Thyroid gland (tissue), 4 donors: ENCODE results near the gene SCAP.

ENCODE experiments used
- POLR2A ChIP-seq, 2 donors: fragments of 450-650 bp; IDR thresholded peaks; one replicate each; pipeline ENCODE4 v1.6.1; 2017; ENCODE audit warnings: antibody characterized with exemption in 2 of 2, mild to moderate bottlenecking in 2 of 2, moderate library complexity in 1 of 2
- TF ChIP-seq, protein P1 (sequence below), 6 experiments: fragments of 200-600 bp in 3 of 6; fragments of 450-650 bp in 3 of 6; sonication (generic) in 3 of 6; IDR thresholded peaks; one replicate each; pipeline ENCODE4 v1.5.1; 2016 to 2019; ENCODE audit warnings: antibody characterized with exemption in 6 of 6, mild to moderate bottlenecking in 2 of 6, inconsistent platforms in 1 of 6, moderate library complexity in 1 of 6

DNA sequence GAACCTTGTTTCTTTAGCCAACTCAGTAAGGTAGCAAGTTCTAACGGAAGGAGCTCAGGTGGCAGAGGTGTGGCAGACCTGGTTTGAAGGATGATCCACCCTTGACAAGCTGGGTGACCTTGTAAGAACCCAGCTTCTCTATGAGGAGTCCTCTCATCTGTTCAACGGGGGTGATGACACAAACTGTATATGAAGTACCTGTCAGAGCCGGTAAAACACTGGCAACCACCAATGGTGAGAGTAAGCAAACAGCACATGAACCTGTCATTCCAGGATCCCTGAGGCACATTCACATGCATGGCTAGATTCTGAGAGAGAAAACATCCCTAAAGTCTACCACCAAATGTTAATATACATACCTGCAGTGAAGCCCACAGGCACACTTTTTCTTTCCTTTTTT, 2.4 kb downstream of the SCAP start:
- TF ChIP-seq, protein P1, sequence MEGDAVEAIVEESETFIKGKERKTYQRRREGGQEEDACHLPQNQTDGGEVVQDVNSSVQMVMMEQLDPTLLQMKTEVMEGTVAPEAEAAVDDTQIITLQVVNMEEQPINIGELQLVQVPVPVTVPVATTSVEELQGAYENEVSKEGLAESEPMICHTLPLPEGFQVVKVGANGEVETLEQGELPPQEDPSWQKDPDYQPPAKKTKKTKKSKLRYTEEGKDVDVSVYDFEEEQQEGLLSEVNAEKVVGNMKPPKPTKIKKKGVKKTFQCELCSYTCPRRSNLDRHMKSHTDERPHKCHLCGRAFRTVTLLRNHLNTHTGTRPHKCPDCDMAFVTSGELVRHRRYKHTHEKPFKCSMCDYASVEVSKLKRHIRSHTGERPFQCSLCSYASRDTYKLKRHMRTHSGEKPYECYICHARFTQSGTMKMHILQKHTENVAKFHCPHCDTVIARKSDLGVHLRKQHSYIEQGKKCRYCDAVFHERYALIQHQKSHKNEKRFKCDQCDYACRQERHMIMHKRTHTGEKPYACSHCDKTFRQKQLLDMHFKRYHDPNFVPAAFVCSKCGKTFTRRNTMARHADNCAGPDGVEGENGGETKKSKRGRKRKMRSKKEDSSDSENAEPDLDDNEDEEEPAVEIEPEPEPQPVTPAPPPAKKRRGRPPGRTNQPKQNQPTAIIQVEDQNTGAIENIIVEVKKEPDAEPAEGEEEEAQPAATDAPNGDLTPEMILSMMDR (IDR thresholded peaks at IDR 0.05): no peak
- TF ChIP-seq POLR2A (IDR thresholded peaks at IDR 0.05): no peak
